Stimulated activated naive CD4-positive, alpha-beta T cell treated with Interleukin-2 at 50 U/mL for 16 hours (primary cell): ENCODE measurements around the gene PNLIPRP1.

Experiments
- DNase-seq: peaks from one replicate; lab custom pipeline; 2025; lab: John Stamatoyannopoulos, UW

PNLIPRP1 gene

DNA sequence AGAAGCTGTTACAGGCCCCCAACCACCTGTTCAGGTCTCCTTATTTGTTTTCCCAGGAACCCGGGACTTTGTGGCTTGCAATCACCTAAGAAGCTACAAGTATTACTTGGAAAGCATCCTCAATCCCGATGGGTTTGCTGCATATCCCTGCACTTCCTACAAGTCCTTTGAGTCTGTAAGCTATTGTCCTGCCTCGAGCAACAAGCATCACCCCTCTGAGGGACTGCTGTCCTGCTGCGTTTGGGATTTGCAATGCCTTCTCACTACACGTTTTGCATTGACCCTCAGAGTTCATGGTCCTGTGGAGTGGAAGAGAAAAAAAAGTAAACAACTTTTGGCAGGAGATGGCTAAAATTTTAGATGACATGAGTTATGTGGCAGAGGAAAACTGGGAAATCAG, 9.2 kb downstream of the PNLIPRP1 start:
- no peak for DNase-seq

DNA sequence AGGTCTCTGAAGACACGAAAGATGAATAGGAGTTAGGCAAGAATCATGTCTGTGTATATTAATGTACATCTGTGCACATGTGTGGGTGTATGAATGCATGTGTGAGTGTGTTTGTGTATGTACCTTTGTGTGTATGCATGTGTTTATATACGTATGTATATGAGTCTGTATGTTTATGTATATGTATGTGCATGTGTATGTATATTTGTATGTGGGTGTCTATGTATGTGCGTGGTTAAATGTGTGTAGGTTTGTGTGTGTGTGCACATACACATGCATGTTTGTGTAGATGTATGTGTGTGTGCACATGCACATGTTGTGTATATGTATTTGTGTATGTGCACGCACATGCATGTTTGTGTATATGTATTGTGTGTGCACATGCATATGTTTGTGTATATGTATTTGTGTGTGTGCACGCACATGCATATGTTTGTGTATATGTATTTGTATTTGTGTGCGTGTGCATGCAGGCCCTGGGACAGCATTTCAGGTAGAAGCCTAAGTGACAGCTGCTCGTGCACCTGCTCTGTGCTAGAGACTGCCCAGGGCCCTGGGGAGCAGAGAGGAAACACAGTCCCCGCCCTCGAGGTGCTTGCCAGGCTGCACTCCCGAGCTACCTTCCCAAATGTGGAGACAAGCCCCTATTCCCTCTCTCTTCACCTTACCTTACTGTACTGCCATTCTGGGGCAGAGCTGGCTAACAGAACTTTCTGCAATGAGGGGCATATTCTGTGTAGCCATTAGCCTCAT, 12.1 kb downstream of the PNLIPRP1 start:
- DNase-seq = no peak

GRCh38 chr10:116606061-116606483, 15.3 kb downstream of the PNLIPRP1 start:
- DNase-seq = no peak

DNA sequence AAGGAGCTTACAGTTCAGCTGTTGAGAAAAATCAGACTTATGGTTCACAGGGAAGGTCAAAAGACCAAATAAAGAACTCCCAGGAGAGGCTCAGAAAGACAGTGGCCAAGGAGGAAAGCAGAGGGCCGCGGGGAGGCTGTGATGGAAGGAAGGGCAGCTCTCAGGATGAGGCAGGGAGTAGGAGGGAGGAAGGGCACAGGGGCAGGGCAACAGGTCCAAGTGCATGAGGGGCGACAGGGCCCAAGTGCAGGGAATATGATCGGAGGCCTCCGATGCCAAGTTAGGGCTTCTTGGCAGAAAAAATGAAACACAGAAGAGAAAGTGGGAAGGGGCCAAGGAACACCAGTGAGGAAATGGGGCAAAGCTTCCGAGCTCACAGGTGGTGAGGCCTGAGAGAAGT, 16.6 kb downstream of the PNLIPRP1 start:
- no peak for DNase-seq

DNA sequence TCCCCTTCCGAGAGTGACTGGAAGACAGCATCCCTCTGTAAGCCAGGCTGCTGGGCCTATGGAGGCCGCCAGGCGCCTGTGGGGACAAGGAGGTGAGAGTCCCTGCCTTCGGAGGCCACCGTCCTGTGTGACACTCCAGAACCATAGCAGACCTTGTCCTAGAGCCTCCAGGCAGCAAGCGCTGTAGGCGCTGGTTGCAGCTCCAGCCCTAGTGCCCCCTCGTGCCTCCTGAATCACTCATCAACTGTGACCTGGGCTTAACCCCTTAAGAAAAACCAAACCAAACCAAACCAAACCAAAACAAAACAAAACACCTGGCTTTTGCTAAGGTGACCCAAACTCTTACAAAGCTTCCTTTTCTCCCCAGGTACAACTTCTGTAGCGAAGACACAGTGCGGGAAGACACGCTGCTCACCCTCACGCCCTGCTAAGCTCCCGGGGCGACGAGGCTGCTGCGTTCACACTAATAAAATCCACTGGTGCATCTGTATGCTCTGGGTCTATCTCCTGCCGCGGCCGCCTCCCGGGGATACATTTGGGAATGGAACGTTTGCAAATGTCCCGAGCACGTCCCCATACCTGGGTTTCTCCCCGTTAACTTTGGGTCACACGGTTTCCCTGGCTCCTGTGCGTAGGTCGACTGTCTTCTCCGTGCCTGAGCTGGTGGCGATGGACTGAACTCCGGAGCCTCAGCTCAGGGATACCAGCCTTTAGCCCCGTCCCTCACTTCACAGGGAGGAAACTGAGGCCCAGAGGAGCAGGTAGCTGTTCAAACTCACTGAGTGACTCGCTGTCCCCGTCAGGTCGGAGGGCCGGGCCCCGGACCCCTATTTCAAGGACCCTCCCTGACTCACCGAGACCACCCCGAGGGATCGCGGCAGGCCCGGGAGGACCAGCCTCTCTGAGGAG, 18.2 kb downstream of the PNLIPRP1 start:
- no peak for DNase-seq

GRCh38 chr10:116610443-116611152, 19.8 kb downstream of the PNLIPRP1 start:
- no peak for DNase-seq

- DNase-seq = no peak
These were observed 20.4 kb downstream of the PNLIPRP1 start for GRCh38 chr10:116611153-116611545.

DNA sequence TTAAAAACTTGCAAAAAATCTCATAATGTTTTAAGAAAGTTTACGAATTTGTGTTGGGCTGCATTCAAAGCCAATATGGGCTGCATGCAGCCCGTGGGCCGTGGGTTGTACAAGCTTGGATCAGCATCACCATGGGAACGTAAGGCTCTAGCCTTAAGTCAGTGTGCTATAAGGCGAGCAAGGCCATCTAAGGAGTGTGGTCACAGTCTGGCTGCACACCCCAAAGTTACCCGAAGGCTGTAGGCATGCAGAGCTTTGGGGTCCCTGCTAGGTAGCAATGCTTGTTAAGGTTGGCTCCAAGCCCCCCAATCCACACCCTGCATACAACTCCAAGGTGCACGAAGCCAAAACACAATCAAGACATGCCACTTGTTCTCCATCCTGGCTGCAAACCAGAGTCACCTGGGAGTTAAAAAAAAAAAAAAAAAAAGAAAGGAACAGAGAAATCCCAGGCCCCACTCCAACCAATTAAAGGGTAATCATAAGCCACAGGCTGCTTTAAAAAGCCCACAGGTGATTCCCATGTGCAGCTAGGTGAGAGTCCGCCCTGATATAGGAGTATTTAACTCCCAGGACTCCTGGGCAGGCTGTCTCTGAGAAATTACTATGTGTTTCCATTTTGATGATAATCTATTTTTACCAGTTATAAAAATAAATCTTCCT, 21.5 kb downstream of the PNLIPRP1 start:
- DNase-seq = no peak

DNA sequence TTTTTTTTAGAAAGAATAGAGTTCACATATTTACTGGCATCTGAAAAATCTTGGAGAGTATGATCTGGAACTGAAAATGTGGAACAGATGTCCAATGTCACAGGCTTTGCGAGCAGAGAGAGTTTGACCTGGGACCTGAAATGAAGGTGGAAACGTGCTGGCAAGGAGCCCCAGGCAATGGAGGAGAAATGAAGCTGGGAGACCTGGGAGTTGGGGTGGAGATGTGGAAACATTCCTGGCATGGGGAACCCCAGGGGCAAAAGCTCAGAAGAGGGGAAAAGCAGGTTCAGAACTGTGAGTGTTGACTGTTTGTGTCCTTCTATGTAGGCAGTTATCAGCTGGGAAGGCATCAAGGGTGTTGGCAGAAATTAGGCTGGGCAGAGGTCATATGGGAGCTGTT, 22.7 kb downstream of the PNLIPRP1 start:
- DNase-seq = no peak

GRCh38 chr10:116614796-116615195, 24.0 kb downstream of the PNLIPRP1 start:
- no peak for DNase-seq

DNA sequence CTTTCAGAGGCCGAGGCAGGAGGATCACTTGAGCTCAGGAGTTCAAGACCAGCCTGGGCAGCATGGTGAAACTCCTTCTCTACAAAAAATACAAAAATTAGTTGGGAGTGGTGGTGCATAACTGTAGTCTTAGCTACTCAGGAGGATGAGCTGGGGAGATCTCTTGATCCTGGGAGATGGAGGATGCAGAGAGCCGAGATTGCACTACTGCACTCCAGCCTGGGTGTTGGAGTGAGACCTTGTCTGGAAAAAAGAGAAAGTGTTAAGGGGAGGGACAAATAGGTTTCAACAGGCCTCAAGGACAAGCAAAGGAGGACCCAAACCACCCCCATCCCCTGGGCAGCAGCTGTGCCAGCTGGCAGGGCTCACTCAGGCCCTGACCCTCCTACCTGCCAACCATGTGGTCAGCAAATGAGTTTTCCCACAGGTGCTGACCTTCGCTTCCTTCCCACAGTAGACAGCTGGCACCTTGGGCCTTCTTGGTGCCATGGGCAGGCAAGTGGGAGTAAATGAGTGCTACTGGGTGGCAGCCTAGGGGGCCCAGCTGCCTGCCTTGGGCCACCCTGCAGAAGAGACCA, 24.5 kb downstream of the PNLIPRP1 start:
- DNase-seq = no peak

DNA sequence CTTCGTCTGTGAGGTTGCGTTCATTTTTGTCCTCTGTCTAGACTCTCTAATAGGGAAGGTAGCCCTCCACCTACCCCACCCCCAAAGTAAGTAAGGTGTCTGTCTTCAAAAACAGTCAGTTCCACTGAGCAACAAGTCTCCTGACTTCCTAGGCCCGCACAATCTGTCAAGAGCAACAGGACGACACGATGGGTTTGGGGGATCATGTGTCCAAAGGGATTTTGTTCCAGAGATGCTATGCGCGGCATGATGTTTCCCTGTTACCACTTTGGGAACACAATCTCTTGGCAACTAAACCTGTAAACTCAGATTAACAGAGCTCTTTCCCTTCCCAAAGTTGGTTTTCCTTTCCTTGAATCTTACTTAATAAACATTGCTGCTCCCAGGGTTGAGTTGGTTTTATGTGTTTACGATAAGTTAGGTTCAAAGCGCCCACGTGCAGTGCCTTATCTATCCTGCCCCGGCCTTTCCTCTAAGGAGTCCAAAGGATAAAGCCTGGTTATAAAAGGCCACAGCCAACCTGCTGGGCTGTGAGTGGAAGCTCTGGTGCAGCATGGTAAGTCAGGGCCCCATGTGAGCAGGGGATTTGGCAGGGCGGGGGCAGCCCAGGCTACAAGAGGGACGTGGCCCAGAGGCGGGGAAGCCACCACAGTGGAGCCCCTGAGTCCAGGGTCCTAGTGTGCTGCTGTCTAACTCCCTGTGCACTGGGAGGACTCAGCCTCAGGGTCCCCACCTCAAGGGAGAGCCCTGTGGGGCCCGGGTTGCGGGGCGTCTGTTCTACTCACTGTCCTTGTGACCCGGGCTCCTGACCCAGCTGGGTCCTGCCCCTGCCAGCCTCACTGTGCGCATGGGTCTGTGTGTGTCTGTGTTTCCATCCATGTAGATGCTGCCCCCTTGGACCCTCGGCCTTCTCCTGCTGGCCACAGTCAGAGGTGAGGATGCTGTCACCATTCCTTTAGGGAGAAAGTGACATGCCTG, 30.0 kb downstream of the PNLIPRP1 start, which contains the start of gene PNLIPRP2:
Gene PNLIPRP2 (plus strand): TSS at position 531 of the 978 bp plus-strand sequence.
- DNase-seq = no peak

GRCh38 chr10:116621476-116621875, 30.7 kb downstream of the PNLIPRP1 start:
- no peak for DNase-seq

- no peak for DNase-seq
These were observed 31.3 kb downstream of the PNLIPRP1 start for GRCh38 chr10:116621934-116622655.

DNA sequence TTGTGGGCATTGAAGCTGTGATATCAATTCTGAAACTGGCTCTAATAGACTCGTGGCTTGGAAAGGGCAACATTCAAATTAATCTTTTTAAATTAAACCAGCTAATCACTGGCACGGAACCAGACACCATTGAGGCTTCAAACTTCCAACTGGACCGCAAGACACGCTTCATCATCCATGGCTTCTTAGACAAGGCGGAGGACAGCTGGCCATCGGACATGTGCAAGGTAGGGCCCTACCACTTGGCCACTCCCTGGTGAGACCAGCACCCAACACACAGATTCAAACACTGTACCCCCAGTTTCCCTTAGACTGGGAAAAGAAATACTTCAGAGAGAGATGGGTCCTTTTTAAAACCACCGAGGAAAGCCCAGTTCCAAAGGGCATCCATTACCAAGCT, 35.1 kb downstream of the PNLIPRP1 start:
- no peak for DNase-seq

DNA sequence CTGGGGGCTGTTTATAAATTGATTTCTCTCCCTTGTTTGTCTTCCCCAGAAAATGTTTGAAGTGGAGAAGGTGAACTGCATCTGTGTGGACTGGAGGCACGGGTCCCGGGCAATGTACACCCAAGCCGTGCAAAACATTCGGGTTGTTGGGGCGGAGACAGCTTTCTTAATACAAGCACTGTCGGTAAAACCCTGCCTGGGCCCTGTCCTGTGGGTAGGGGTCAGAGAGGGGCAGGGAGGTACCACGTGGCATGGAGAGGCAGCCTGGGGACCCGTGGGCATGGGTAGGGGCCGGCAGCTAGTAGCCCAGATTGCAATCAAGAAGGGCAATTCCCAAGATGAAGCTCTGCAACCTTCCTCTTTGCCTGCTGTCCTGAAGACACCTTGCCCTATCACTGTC, 36.1 kb downstream of the PNLIPRP1 start:
- DNase-seq = no peak

DNA sequence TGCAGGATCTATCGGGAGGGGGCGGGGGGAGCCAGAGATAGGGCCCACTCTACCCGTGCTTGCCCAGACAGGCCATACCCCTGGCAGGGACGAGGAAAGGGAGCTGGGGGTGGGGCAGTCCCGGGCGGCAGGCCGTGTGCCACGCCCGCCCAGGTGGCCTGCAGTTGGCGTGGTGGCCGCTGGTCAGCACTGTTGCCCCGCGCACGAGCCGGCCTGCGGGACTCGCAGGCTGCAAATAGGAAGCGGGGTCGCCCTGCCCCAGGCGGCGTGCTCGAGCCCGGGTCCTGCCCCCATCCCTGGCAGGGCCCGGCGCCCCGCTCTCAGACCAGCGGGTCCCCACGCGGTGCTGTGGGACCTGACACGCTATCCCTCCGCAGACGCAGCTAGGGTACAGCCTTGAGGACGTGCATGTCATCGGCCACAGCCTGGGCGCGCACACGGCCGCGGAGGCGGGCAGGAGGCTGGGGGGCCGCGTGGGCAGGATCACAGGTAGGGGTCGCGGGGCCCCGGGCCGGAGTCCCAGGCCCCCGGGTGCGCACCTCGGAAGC, 36.7 kb downstream of the PNLIPRP1 start:
- no peak for DNase-seq

- no peak for DNase-seq
These were observed 38.6 kb downstream of the PNLIPRP1 start for GRCh38 chr10:116629340-116629739.

DNA sequence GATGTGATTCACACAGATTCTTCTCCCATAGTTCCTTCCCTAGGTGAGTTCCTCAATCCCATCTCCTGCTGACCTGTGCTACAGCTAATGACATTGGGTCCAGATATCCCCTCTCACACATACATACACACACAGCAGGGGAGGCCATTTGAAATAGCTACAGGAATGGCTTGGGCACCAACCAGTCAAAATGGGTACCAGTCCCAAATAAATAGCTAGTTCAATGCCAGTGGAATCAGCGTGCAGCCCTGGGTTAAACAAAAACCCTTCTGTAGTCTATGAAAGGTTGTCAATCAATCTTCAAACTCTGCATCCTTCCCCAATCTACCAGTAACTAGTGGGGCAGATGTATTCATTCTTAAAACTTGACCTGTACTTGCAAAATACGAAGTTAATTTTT, 39.3 kb downstream of the PNLIPRP1 start:
- DNase-seq = no peak
